CD4-positive, alpha-beta T cell treated with Interleukin-4 for 1 hour (primary cell): ENCODE results near the gene PGPEP1.

Experiments
- DNase-seq, 2 donors: peaks; one replicate each; pipeline ENCODE4 v3.0.0-alpha.2; 2020 to 2022

PGPEP1 gene, protein sequence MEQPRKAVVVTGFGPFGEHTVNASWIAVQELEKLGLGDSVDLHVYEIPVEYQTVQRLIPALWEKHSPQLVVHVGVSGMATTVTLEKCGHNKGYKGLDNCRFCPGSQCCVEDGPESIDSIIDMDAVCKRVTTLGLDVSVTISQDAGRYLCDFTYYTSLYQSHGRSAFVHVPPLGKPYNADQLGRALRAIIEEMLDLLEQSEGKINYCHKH

DNA sequence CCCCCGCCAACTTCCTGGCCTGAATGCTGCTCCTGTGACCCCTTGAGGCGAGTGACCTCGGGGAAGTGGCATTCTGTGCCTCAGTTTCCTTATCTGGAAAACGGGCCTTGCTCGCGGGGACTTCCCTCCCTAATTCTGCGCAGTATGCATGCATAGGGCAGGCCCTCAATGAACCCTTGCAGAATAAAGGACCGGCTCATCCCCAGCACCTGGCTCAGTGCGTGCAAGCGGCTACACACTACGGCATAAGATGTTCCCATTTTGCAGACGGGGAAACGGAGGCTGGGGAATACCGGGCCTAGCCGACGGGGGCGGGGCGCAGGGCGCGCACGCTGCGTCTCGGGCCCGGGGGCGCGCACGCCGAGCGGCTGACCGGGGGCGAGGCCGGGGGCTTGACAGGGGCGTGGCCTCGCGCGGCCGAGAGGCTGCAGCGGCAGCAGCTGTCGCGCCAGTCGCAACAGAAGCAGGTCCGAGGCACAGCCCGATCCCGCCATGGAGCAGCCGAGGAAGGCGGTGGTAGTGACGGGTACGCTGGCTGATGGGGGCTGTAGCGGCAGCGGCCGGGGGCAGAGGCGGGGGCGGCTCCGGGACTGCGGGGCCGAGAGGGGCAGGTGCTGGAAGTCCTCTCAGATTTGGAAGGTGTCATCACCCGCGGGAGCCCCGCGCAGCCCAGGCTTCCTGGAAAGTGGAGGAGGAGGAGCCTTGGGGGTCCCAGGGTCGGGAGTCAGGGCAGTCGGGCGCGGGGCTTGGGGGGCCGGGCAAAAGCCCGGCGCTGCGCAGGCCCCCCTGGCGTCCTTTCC is at the start of gene PGPEP1:
Gene PGPEP1, plus strand, starts transcription at position 409 of the 800 bp plus-strand sequence. Its CDS starts 84 bp downstream, at position 493.
- peak; percentile 40 to 55 for DNase-seq

- DNase-seq: peak in 1 of 2 donors; percentile 44
Measured at GRCh38 chr19:18291019-18291524, 49.3 kb upstream of the PGPEP1 start.

- DNase-seq: peak; percentile 84 to 91
Measured at GRCh38 chr19:18291590-18292461, 48.6 kb upstream of the PGPEP1 start.

DNA sequence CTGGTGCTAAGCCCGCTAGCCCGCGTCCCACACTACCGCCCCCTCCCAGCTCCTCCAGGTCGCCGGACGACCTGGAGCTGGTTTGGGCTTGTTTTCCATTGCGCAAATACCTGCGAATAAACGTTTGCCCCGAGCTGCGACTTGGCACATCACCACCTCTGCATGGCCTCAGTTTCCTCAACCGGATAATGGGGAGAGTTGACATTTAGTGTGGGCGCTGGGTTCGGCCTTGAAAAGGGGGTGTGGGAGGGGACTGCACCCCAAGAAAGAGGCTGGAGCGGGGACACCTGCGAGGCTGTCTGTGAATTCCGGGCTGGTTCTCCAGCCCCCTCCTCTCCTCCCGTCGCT is 48.0 kb upstream of the PGPEP1 start:
- peak in 1 of 2 donors; percentile 46 for DNase-seq

DNA sequence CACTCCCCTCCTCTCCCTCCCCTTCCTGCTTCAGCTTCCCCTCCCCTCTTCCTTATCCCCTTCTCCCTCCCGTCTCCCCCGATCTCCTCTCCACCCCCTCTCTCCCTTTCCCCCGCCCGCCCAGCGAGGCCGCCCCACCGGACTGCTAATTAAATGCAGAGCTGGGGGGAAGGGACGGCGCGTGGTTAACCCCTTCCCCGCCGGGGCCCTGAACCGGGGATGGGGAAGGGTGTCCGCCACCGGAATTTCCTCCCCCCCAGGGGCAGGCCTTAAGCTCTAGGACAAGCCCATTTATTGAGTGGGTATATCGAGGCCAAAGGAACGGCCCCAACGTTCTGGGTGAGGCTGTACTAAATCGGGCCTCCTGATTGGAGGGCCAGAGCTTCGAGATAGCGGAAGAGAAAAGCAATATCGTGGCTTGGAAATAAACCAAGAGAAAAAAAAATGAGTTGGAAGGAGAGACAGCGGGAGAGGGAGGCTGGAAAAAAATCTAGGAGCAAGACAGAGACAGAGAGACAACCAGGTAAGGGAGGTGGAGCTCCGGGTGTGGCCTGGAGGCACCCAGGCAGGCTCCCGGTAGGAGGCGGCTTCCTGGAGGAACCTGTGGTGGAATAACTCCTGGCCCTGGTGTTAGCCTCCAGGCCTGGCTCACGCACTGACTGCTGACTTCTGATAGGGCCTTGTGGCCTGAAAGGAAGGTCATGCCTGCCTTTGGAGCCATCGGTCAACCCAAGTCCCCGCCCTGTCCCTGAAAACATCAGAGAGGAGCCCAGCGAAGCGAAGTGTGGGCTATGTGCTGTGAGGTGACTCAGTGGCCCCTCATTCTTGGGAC is 47.4 kb upstream of the PGPEP1 start:
- peak; percentile 61 for DNase-seq

DNA sequence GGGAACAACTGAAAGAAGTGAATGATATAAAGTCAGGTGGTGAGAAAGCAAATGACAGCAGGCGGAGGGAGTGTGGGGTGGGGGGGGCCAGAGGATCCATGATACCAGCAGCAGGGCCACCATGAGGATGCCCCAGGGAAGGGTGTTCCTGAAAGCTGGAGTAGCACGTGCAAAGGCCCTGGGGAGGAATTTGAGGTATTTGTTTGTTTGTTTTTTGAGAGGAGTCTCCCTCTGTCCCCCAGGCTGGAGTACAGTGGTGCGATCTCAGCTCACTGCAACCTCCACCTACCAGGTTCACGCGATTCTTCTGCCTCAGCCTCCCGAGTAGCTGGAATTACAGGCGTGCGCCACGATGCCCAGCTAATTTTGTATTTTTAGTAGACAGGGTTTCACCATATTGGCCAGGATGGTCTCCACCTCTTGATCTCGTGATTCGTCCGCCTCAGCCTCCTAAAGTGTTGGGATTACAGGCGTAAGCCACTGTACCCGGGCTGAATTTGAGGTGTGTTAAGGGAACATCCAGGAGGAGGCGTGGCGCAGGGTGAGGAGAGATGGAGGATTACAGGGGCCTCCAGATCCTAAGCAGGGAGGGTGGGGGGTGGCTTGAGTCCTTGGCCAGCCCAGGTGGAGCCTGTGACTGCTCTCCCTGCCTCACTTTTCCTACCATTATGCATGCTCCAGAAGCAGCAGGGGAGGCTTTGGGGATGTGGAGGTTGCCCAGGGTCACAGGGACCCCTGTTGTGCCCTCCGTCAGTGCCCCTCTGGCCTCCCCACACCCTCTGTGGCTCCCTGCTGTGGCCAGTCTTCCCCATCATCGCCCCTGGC is 46.5 kb upstream of the PGPEP1 start:
- DNase-seq: no peak

DNA sequence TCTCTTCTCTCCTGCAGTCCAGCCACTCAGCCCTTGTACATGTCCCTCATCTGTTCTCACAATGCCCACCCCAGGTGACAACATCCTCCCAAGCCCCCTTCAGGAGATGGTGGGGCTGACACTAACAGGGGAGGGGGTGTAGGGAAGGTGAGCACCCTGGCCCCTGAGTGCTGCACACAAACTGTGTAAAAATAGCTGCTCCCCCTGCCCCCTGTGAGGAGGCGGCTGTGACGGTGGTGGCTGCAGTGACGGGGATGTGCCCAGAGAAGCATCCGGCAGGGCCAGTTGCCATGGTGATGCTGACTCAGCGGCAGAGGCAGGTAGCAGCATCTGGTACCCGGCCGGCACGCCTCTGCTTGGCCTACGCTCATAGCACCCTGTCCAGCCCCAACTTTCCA is 45.9 kb upstream of the PGPEP1 start:
- DNase-seq: peak; percentile 94 to 95

GRCh38 chr19:18295034-18295451 is 45.4 kb upstream of the PGPEP1 start:
- DNase-seq: no peak

- DNase-seq: no peak
Measured at GRCh38 chr19:18297308-18297707, 43.1 kb upstream of the PGPEP1 start.

DNA sequence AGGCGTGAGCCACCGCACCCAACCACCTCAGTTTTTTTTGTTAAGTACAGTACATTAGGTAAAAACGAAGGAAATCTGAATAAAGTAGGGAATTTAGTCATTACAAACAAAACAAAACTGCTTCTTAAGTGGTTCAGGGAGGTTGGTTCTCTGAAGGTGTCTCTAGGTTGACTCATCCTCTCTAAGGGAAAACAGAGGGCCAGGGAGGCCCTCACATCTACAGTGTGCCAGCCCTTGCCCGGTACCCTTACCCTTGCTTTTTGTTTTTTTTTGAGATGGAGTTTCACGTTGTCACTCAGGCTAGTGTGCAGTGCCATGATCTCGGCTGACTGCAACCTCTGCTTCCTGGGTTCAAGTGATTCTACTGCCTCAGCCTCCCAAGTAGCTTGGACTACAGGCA is 41.8 kb upstream of the PGPEP1 start:
- DNase-seq: no peak

DNA sequence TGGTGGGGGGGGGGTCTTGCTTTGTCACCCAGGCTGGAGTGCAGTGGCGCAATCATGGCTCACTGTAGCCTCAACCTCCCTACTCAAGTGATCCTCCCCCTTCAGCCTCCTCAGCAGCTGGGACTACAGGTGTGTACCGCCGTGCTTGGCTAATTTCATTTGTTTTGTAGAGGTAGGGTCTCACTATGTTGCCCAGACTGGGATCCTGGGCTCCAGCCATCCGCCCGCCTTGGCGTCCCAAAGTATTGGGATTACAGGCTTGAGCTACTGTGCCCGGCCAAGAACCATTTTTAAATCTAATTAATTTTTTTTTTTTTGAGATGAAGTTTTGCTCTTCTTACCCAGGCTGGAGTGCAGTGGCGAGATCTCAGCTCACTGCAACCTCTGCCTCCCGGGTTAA is 40.7 kb upstream of the PGPEP1 start:
- no peak for DNase-seq

DNA sequence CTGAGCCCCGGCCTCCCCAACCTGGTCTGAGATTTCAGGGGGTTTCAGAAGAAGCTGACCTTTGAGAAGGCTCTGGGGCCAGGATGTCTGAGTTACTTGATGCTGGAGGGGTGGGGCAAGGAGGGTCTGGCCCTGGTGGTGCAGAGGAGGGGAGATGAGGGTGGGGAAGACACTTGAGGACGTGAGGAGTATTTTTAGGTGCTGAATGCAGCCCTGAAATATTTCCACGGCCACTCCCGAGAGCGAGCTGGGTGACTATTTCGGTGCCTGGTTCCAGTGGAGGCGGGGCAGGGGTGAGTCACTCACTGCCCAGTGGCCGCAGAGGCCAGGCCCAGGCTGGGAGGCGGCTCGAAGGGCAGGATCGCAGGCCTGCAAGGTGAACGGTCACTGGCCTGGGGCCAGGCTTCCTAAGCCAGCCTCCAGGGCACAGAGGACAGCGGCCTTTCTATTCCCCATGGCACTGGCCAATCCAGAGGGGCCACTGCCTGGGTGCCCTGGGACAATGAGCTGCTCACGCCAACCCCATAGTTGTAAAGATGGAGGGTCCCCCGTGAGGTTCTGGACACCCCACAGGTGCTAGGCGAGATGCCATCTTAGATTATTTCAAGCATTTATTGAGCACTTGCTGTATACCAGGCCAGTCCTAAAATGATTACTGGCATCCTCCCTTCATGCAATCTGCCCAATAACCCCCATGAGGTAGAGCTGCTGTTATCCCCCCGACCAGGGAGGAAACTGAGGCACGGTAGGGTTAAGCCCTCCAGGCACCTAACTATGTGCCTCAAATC is 39.3 kb upstream of the PGPEP1 start:
- peak in 1 of 2 donors; percentile 42 for DNase-seq

- no peak for DNase-seq
Measured at GRCh38 chr19:18301718-18302111, 38.7 kb upstream of the PGPEP1 start.

DNA sequence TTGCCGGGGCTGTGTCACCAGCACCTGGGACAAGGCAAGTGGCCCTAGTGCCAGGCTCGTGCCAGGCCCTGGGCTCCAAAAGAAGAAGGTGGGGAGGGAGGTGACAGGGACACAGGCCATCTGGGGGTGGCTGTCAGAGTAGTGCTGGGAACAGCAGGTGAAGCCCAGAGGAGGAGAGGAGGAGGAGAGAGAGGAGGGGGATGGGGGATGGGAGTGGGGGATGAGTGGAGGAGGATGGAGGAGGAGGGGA is 36.3 kb upstream of the PGPEP1 start:
- DNase-seq: no peak

- DNase-seq: peak; percentile 85 to 87
Measured at GRCh38 chr19:18304458-18305310, 35.7 kb upstream of the PGPEP1 start.

- DNase-seq: no peak
Measured at GRCh38 chr19:18306209-18306887, 34.0 kb upstream of the PGPEP1 start.

- no peak for DNase-seq
Measured at GRCh38 chr19:18306888-18307260, 33.5 kb upstream of the PGPEP1 start.

DNA sequence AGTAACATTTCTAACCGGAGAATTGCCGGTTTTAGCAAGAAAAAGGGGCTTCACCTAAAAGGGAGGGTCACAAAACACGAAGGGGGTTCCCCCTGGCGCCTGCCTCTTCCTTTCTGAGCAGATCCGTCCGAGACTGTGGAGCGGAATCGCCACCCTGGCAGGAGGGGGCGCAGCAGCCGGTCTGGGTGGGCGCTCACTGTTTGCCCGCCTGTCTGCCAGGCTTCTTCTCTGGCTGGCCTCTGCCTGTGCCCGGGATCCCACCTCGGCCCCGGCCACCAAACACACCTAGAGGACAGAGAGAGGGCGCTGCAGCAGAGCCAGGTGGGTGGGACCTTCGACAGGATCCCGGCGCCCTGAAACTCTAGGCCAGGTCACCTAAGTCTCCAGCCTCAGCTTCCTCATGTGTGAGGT is 33.1 kb upstream of the PGPEP1 start:
- DNase-seq: peak; percentile 53 to 70
